HepG2 (cell line): Measurements from ENCODE around the gene AMD1. TPM values are rescaled to one million over a fixed set of nuclear protein-coding genes. Genes with fewer than 3 reads are reported as not detected.

Experiments used
- RCOR2 ChIP-seq: IDR thresholded peaks from 2 replicates; pipeline ENCODE4 v1.6.1; 2016; ENCODE audit warnings: missing biosample characterization, missing genetic modification reagents
- U2AF2 ChIP-seq: fragments of 200-400 bp; formaldehyde crosslinking; IDR thresholded peaks from 2 replicates; pipeline ENCODE4 v1.6.1; 2017; ENCODE audit warnings: low read depth, mild to moderate bottlenecking, low read length
- ZFP1 ChIP-seq: IDR thresholded peaks from 2 replicates; pipeline ENCODE4 v1.6.1; 2016
- ZNF296 ChIP-seq: sonication (generic); formaldehyde crosslinking; conservative IDR thresholded peaks from 2 replicates; pipeline ENCODE4 v1.5.0; 2020; ENCODE audit warnings: mild to moderate bottlenecking, missing genetic modification reagents
- ZNF33B ChIP-seq: sonication (generic); formaldehyde crosslinking; IDR thresholded peaks from 2 replicates; pipeline ENCODE4 v1.5.1; 2020; ENCODE audit warnings: mild to moderate bottlenecking, missing genetic modification reagents
- polyA plus RNA-seq, 8 experiments: library from polyadenylated mRNA; depleted of rRNA in 3 of 8; stranded (reverse) in 7 of 8; unstranded in 1 of 8; fragments of >200 nt; fragmentation: Illumina TruSeq in 4 of 8; extraction: Trizol in 4 of 8; gene quantifications; 2 replicates each; pipeline versions ENCODE4 v1.2.1 to v1.2.3, GENCODE V29; 2011 to 2016; ENCODE audit warnings: low read depth in 4 of 8, missing spikeins in 1 of 8, mixed read lengths in 1 of 8; ENCODE audit not compliant: insufficient read depth in 1 of 8
- total RNA-seq, 5 experiments: library from RNA; depleted of rRNA; stranded (reverse); fragments of >200 nt; fragmentation: Illumina TruSeq; extraction: Trizol; gene quantifications; 2 replicates each; pipeline ENCODE4 v1.2.3, GENCODE V29; 2016; ENCODE audit warnings: low read depth in 1 of 5
- TF ChIP-seq, protein P1 (sequence below): IDR thresholded peaks from 2 replicates; pipeline ENCODE4 v1.6.1; 2016
- TF ChIP-seq, protein P2 (sequence below): sonication (generic); formaldehyde crosslinking; IDR thresholded peaks from 2 replicates; pipeline ENCODE4 v1.4.0; 2020; ENCODE audit warnings: mild to moderate bottlenecking, missing genetic modification reagents
- TF ChIP-seq, protein P3 (sequence below): sonication (generic); formaldehyde crosslinking; IDR thresholded peaks from 2 replicates; pipeline ENCODE4 v1.4.0; 2020; ENCODE audit warnings: missing genetic modification reagents
- TF ChIP-seq, protein P4 (sequence below): sonication (generic); formaldehyde crosslinking; IDR thresholded peaks from 2 replicates; pipeline ENCODE4 v1.4.0; 2020; ENCODE audit warnings: missing genetic modification reagents, borderline replicate concordance

Gene AMD1
- total and polyA plus RNA-seq, 2 of the 13 experiments (the other 11 are each of a cell fraction or from before 2014, with no cell fraction given): 108 to 123 TPM

DNA sequence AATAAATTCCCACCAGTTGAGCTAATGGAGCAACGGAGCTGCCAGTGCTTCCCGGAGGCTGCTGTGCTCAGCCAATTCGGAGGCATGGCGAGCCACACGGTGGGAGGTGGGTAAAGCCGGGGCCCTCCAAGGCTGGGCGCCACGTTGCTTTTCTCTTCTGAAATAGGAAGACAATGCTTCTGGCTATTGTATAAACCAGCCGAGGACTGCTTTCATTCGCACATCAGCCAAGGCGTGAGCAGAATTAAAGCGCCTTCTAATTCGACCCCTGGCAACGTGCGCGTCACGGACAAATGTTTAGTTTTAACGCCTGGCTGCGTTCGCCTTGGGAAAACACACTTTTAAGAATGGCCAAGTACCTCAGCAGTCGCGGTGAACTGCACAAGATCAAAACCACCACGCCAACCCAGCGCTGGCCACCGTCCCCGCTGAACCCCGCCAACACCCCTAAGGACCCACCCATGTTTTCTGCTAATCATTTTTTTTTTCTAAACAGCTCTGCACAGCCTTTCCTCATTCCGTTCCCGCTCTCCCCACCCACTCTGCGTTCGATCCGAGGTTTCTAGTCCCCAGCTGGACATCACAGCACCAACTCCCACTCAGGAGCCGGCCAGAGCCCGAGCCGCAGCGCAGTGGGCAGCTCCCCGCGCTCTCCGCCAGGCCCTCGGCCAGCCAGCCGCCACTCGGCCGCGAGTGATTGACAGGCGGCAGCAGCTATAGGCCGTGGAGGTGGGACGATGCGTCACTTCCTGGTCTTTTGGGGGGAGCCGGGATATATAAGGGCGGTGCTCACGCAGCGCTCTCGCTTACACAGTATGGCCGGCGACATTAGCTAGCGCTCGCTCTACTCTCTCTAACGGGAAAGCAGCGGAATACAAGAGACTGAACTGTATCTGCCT, at the start of gene AMD1 (continued):
- TF ChIP-seq, protein P1, sequence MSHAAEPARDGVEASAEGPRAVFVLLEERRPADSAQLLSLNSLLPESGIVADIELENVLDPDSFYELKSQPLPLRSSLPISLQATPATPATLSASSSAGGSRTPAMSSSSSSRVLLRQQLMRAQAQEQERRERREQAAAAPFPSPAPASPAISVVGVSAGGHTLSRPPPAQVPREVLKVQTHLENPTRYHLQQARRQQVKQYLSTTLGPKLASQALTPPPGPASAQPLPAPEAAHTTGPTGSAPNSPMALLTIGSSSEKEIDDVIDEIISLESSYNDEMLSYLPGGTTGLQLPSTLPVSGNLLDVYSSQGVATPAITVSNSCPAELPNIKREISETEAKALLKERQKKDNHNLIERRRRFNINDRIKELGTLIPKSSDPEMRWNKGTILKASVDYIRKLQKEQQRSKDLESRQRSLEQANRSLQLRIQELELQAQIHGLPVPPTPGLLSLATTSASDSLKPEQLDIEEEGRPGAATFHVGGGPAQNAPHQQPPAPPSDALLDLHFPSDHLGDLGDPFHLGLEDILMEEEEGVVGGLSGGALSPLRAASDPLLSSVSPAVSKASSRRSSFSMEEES (CRISPR knock-in tag): no peak
- TF ChIP-seq, protein P2, sequence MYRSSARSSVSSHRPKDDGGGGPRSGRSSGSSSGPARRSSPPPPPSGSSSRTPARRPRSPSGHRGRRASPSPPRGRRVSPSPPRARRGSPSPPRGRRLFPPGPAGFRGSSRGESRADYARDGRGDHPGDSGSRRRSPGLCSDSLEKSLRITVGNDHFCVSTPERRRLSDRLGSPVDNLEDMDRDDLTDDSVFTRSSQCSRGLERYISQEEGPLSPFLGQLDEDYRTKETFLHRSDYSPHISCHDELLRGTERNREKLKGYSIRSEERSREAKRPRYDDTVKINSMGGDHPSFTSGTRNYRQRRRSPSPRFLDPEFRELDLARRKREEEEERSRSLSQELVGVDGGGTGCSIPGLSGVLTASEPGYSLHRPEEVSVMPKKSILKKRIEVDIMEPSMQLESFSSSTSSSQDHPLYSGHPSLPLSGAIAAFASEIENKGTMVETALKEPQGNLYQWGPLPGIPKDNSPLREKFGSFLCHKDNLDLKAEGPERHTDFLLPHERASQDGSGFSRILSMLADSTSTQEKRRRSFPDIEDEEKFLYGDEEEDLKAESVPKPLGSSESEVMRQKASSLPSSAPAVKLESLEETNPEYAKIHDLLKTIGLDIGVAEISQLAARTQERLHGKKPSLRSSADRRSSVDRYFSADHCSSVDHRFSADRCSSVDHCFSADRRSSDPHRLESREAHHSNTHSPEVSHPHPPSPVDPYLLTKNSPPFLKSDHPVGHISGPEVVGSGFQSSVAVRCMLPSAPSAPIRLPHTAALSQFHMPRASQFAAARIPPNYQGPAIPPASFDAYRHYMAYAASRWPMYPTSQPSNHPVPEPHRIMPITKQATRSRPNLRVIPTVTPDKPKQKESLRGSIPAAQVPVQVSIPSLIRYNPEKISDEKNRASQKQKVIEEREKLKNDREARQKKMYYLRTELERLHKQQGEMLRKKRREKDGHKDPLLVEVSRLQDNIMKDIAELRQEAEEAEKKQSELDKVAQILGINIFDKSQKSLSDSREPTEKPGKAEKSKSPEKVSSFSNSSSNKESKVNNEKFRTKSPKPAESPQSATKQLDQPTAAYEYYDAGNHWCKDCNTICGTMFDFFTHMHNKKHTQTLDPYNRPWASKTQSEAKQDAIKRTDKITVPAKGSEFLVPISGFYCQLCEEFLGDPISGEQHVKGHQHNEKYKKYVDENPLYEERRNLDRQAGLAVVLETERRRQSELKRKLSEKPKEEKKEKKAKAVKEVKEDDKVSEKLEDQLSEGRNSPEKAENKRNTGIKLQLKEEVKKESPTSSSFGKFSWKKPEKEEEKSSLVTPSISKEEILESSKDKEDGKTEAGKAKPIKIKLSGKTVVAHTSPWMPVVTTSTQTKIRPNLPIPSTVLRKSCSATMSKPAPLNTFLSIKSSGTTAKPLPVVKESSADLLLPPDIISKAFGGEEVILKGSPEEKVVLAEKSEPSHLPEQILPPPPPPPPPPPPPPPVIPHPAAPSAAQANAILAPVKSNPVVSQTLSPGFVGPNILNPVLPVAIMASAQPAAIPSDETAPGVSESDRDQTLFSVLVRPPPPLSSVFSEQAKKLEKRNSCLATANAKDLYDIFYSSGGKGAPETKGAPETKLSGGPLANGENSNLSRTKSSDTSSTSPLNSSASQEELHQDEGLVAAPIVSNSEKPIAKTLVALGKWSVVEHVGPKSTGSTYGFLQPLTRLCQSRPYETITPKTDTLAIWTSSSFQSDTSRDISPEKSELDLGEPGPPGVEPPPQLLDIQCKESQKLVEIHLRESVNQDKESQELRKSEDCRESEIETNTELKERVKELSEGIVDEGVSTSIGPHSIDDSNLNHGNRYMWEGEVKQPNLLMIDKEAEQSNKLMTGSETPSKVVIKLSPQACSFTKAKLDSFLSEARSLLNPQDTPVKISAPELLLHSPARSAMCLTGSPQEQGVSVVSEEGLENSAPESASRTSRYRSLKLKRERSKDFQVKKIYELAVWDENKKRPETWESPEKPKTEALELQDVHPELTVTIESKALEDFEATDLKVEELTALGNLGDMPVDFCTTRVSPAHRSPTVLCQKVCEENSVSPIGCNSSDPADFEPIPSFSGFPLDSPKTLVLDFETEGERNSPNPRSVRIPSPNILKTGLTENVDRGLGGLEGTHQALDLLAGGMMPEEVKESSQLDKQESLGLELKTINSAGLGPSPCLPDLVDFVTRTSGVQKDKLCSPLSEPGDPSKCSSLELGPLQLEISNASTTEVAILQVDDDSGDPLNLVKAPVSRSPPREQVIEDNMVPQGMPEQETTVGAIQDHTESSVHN: no peak
- TF ChIP-seq, protein P3, sequence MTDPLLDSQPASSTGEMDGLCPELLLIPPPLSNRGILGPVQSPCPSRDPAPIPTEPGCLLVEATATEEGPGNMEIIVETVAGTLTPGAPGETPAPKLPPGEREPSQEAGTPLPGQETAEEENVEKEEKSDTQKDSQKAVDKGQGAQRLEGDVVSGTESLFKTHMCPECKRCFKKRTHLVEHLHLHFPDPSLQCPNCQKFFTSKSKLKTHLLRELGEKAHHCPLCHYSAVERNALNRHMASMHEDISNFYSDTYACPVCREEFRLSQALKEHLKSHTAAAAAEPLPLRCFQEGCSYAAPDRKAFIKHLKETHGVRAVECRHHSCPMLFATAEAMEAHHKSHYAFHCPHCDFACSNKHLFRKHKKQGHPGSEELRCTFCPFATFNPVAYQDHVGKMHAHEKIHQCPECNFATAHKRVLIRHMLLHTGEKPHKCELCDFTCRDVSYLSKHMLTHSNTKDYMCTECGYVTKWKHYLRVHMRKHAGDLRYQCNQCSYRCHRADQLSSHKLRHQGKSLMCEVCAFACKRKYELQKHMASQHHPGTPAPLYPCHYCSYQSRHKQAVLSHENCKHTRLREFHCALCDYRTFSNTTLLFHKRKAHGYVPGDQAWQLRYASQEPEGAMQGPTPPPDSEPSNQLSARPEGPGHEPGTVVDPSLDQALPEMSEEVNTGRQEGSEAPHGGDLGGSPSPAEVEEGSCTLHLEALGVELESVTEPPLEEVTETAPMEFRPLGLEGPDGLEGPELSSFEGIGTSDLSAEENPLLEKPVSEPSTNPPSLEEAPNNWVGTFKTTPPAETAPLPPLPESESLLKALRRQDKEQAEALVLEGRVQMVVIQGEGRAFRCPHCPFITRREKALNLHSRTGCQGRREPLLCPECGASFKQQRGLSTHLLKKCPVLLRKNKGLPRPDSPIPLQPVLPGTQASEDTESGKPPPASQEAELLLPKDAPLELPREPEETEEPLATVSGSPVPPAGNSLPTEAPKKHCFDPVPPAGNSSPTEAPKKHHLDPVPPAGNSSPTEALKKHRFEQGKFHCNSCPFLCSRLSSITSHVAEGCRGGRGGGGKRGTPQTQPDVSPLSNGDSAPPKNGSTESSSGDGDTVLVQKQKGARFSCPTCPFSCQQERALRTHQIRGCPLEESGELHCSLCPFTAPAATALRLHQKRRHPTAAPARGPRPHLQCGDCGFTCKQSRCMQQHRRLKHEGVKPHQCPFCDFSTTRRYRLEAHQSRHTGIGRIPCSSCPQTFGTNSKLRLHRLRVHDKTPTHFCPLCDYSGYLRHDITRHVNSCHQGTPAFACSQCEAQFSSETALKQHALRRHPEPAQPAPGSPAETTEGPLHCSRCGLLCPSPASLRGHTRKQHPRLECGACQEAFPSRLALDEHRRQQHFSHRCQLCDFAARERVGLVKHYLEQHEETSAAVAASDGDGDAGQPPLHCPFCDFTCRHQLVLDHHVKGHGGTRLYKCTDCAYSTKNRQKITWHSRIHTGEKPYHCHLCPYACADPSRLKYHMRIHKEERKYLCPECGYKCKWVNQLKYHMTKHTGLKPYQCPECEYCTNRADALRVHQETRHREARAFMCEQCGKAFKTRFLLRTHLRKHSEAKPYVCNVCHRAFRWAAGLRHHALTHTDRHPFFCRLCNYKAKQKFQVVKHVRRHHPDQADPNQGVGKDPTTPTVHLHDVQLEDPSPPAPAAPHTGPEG (CRISPR knock-in tag): peak; percentile 58; the same call in 1 of the 2 replicates
- TF ChIP-seq ZNF33B (peak; percentile 23; the same call in 1 of the 2 replicates), ZNF296 (no peak), RCOR2 (CRISPR knock-in tag) (no peak), ZFP1 (CRISPR knock-in tag) (peak; percentile 62; the same call in 1 of the 2 replicates), U2AF2 (no peak)
- TF ChIP-seq, protein P4, sequence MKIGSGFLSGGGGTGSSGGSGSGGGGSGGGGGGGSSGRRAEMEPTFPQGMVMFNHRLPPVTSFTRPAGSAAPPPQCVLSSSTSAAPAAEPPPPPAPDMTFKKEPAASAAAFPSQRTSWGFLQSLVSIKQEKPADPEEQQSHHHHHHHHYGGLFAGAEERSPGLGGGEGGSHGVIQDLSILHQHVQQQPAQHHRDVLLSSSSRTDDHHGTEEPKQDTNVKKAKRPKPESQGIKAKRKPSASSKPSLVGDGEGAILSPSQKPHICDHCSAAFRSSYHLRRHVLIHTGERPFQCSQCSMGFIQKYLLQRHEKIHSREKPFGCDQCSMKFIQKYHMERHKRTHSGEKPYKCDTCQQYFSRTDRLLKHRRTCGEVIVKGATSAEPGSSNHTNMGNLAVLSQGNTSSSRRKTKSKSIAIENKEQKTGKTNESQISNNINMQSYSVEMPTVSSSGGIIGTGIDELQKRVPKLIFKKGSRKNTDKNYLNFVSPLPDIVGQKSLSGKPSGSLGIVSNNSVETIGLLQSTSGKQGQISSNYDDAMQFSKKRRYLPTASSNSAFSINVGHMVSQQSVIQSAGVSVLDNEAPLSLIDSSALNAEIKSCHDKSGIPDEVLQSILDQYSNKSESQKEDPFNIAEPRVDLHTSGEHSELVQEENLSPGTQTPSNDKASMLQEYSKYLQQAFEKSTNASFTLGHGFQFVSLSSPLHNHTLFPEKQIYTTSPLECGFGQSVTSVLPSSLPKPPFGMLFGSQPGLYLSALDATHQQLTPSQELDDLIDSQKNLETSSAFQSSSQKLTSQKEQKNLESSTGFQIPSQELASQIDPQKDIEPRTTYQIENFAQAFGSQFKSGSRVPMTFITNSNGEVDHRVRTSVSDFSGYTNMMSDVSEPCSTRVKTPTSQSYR (CRISPR knock-in tag): peak; percentile 52; the same call in 1 of the 2 replicates
